Kasumi-1 (cell line): Measurements from ENCODE around the gene UBE2I.
"Not testable (repeated sequence)": the region's sequence is repeated elsewhere in the genome, so short reads cannot be mapped to it uniquely, and the experiment has no call there.

Experiments used
- DNase-seq, 2 experiments: peaks; one replicate each; lab custom pipeline; 2025; lab: John Stamatoyannopoulos, UW

Gene UBE2I

GRCh38 chr16:1313721-1314369 lies 4.4 kb downstream of the UBE2I start:
- no peak for DNase-seq

GRCh38 chr16:1314399-1315068 lies 5.1 kb downstream of the UBE2I start:
- no peak for DNase-seq

GRCh38 chr16:1315081-1316032 lies 5.9 kb downstream of the UBE2I start:
- DNase-seq = no peak

- DNase-seq = no peak
These were observed 6.6 kb downstream of the UBE2I start for GRCh38 chr16:1316033-1316405.

GRCh38 chr16:1317479-1318267 lies 8.2 kb downstream of the UBE2I start:
- DNase-seq = no peak

- no peak for DNase-seq
These were observed 8.8 kb downstream of the UBE2I start for GRCh38 chr16:1318268-1318545.

GRCh38 chr16:1319041-1319440 lies 9.6 kb downstream of the UBE2I start:
- no peak for DNase-seq

GRCh38 chr16:1320097-1320496 lies 10.7 kb downstream of the UBE2I start:
- DNase-seq = no peak

GRCh38 chr16:1320658-1321240 lies 11.3 kb downstream of the UBE2I start:
- DNase-seq = no peak

- no peak for DNase-seq
These were observed 13.0 kb downstream of the UBE2I start for GRCh38 chr16:1322407-1322806.

- no peak for DNase-seq
These were observed 14.1 kb downstream of the UBE2I start for GRCh38 chr16:1323296-1324239.

- DNase-seq = no peak
These were observed 14.9 kb downstream of the UBE2I start for GRCh38 chr16:1324286-1324826.

GRCh38 chr16:1325261-1325660 lies 15.8 kb downstream of the UBE2I start:
- no peak for DNase-seq

- no peak for DNase-seq
These were observed 16.4 kb downstream of the UBE2I start for GRCh38 chr16:1325673-1326371.

GRCh38 chr16:1326391-1326790 lies 17.0 kb downstream of the UBE2I start:
- DNase-seq = no peak

- no peak for DNase-seq
These were observed 17.6 kb downstream of the UBE2I start for GRCh38 chr16:1326946-1327618.

- DNase-seq = no peak
These were observed 18.1 kb downstream of the UBE2I start for GRCh38 chr16:1327619-1327947.

GRCh38 chr16:1328136-1328535 lies 18.7 kb downstream of the UBE2I start:
- not testable (repeated sequence) for DNase-seq

- DNase-seq = not testable (repeated sequence)
These were observed 19.5 kb downstream of the UBE2I start for GRCh38 chr16:1328961-1329360.
